Left colon (tissue), 2 donors: ENCODE measurements around the gene MLF1. TPM values are rescaled to one million over a fixed set of nuclear protein-coding genes. Genes with fewer than 3 reads are reported as not detected.
"Not testable (repeated sequence)": the region's sequence is repeated elsewhere in the genome, so short reads cannot be mapped to it uniquely, and the experiment has no call there.

Source experiments
- ATAC-seq: fragments of 200-7000 bp; cut with Tn5 transposase; one replicate; pipeline ENCODE4 v1.9.1; 2020; ENCODE audit warnings: mild to moderate bottlenecking, moderate library complexity
- DNase-seq, 2 donors: peaks; one replicate each; pipeline ENCODE4 v3.0.0-alpha.2; 2020
- intact Hi-C, 2 donors: fragments of 100-400 bp; cut with DNase I in 1 of 2; cut with micrococcal nuclease in 1 of 2; formaldehyde crosslinking; loops; one replicate each; pipeline versions ENCODE4 v1.11.2 to v1.14.0; 2022; cut with DNase I, micrococcal nuclease
- long read RNA-seq: library from polyadenylated mRNA; unstranded; transcript quantifications from one replicate; pipeline ENCODE4 v2.0.0, GENCODE V29; 2021
- total RNA-seq, 2 donors: library from RNA; stranded (reverse); fragmentation: NEBNext Ultra II Directional; extraction: Animal tissue kit (Norgen Biotek cat#: 25700); gene quantifications; one replicate each; pipeline ENCODE4 v1.2.1, GENCODE V29; 2021
- donor health status: DM: no; HTN: no; CAD: no.
- donor health status: DM: yes; HTN: yes; CAD: no.

MLF1 gene, protein sequence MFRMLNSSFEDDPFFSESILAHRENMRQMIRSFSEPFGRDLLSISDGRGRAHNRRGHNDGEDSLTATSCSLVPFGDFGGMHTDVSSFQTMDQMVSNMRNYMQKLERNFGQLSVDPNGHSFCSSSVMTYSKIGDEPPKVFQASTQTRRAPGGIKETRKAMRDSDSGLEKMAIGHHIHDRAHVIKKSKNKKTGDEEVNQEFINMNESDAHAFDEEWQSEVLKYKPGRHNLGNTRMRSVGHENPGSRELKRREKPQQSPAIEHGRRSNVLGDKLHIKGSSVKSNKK
- total RNA-seq, result 1 to 10 TPM; 3.9 to 6.0 TPM
- long read RNA-seq, transcript MLF1-201 (7 exons, 2,203 nt), result major isoform, 10 of 15 reads
- long read RNA-seq, partial matches to known transcripts, result 1 of 15 reads
- long read RNA-seq, other reads (novel, unspliced or antisense), result 2 of 15 reads

GRCh38 chr3:158570999-158571702 lies at the start of gene MLF1:
MLF1 (plus strand) TSS chr3:158571194; CDS start chr3:158571301, 107 bp downstream.
- peak; percentile 96 to 97 for DNase-seq
- intact Hi-C loops, result no loop called here
- ATAC-seq, result peak; percentile 100

DNA sequence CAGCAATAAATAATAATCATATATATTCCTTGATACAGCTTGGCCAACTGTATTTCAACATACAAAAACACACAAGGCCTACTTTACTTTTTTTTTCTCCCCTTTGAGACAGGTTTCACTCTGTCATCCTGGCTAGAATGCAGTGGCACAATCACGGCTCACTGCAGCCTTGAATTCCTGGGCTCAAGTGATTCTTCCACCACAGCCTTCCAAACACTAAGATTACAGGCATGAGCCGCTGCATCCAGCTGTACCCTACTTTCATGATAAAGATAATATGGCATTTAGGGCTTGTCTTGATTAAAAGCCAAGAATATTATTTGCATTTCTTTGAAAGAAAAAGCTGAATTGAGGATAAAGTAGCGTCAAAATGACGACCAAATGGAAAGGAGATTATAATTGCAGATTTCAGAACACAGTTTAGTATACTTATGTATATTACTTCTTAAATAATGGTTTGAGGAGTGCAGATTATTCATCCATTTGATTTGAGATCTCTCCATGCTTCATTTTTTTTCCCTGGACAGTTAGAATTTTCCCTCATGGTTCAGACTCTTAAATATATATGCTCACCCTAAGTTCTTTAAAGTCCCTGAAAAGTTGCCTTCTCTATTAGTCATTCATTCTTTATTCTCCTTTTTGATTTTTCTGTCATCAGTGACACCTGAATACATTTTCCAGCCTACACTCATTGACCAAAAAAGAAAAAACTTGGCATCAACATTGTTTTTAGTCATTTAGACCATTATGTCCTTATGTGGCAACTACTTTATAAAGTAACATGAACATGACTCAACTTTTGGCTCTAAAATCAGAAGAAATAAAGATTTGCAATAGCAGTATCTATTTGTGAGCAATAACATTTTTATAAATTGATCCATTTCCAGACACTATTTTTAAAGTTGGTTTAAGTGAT lies 48.5 kb upstream of the MLF1 start:
- no peak for DNase-seq
- no peak for ATAC-seq
- intact Hi-C loops, result no loop called here

GRCh38 chr3:158528076-158528674 lies 42.8 kb upstream of the MLF1 start:
- intact Hi-C loops, result no loop called here
- ATAC-seq, result no peak

DNA sequence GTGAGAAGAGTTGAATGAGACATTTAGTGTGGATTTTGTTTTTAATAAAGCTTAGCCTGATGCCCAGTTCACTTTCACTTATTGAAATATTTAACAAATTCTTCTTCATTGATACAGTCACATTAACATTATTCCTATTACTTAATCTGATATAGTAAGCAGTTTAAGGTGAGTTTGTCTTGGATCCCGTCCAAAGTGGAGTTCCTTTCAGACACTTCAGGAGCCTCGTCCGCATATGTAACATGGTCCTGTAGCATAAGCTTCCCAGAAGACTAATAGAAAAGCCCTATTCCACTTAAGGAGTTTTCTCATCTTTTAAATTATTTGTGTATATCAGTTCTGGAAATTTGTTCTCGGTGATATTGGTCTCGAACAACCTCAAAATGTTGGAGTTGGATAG lies 39.7 kb upstream of the MLF1 start:
- DNase-seq, result no peak
- no peak for ATAC-seq
- intact Hi-C loops, result loop anchor here in 1 of 2 donors (5.0 kb wide), 1 partner anchor 914 kb away; no protein-coding TSS in a partner anchor

More at GRCh38 chr3:158528076-158528674, 42.8 kb upstream of the MLF1 start:
- no peak for DNase-seq

DNA sequence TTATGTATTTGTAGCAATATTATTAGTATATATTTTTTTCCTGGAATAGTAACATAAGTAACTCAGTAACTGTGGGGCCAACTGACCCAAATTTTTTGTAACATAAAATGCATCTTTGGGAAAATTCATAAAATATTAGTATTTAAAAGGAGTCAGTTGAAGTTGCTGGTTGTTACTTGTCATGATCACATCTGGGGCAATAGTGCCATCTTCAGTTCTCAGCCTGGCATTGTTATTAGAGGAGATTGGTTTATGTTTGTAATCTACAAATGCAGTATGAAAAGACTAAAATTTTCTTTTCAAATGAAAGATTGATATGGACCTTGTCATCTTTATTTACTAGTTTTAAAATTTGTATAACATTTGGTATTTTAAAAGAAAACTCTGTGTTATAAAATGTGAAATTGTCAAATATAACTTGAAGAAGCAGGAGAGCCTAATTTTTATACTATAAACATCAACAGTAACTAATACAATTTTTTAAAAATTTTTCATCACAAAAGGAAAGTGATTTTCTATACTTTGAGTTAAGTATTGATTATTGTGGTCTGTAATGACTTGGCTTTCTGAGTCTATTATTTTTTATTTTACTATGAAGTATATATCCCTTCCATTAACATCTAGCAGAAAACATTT lies 38.8 kb upstream of the MLF1 start:
- DNase-seq, result peak in 1 of 2 donors; percentile 4
- ATAC-seq, result peak; percentile 46
- intact Hi-C loops, result loop anchor here in 1 of 2 donors (5.0 kb wide), 1 partner anchor 915 kb away; no protein-coding TSS in a partner anchor

- ATAC-seq (no peak), DNase-seq (no peak)
- intact Hi-C loops, result no loop called here
Measured at GRCh38 chr3:158535918-158536317, 35.1 kb upstream of the MLF1 start.

DNA sequence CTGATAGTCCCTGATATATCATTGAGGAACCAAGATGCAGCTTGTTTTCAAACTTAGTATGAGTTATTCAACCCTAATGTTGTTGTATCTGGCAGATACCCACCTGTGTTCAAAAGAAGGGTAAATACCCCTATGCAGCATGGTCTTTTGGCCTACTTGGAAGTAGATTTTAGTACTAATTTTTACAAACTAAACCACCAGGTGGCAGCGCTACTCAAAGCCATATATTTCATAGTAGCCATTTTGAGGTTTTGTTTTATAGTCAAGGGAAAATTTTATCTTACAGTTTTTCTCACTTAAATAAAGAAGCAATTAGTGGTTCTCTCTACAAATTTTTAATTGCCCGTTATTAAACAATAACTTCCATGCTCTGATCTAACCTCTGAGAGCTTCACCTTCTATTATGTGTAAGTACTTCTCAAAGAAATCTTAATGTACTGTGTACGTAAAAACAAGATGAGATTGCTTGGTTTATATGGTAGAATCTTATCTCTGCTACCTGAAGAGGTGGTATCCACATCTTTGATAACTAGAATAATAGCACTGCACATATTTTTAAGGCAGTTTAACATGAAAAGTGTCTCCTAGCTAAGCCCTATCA lies 31.5 kb upstream of the MLF1 start:
- intact Hi-C loops, result no loop called here
- peak in 1 of 2 donors; percentile 52 for DNase-seq
- peak; percentile 59 for ATAC-seq

GRCh38 chr3:158540066-158540465 lies 30.9 kb upstream of the MLF1 start:
- DNase-seq (no peak), ATAC-seq (no peak)

DNA sequence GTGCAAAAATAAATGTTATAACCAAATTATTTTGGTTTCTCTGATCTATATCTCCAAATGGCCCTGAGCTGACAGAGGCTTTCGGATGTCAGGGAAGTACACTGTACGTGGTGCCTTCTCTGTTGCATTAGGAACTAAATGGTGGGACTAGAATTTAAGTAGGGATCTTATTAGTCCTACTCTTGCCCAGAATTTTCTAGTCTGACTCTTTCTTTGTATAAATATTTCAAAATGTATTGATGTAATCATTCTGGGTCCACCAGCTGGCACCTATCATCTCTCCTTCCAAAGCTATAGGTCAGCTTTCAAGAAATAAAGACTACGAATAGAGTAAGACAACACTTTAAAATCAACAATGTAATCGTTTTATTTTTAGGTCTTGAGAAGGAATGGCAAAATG lies 22.3 kb upstream of the MLF1 start:
- ATAC-seq (no peak), DNase-seq (no peak)
- intact Hi-C loops, result no loop called here

More at GRCh38 chr3:158540066-158540465, 30.9 kb upstream of the MLF1 start:
- intact Hi-C loops, result no loop called here

- ATAC-seq, result not testable (repeated sequence)
Measured at GRCh38 chr3:158549938-158550337, 21.1 kb upstream of the MLF1 start.

GRCh38 chr3:158552124-158552523 lies 18.9 kb upstream of the MLF1 start:
- no peak for DNase-seq
- ATAC-seq, result no peak
- intact Hi-C loops, result no loop called here

More at GRCh38 chr3:158549938-158550337, 21.1 kb upstream of the MLF1 start:
- intact Hi-C loops, DNase-seq: not testable (repeated sequence)

- intact Hi-C loops, result no loop called here
Measured at GRCh38 chr3:158559504-158559903, 11.5 kb upstream of the MLF1 start.

GRCh38 chr3:158560979-158561378 lies 10.0 kb upstream of the MLF1 start:
- intact Hi-C loops, result no loop called here

More at GRCh38 chr3:158559504-158559903, 11.5 kb upstream of the MLF1 start:
- ATAC-seq, result no peak
- DNase-seq, result no peak

DNA sequence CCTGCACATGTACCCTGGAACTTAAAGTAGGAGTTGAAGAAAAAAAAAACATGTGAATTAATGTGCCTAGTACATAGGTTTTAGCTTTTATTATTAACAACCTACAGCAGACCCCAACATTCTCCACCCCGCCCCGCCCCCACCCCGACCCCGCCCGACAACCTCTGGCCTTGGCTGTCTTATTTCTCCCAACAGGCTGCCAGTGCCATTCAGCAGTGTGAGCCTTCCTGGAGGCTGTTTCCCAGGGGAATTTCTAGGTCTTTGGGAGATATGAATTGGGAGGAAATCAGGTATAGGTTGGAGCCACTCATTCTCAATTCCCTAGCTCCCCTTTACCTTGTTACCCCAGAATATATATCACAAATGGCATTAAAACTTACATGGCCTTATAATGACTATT lies 8.3 kb upstream of the MLF1 start:
- intact Hi-C loops, result no loop called here
- ATAC-seq, result no peak
- no peak for DNase-seq

More at GRCh38 chr3:158560979-158561378, 10.0 kb upstream of the MLF1 start:
- DNase-seq (no peak), ATAC-seq (no peak)

DNA sequence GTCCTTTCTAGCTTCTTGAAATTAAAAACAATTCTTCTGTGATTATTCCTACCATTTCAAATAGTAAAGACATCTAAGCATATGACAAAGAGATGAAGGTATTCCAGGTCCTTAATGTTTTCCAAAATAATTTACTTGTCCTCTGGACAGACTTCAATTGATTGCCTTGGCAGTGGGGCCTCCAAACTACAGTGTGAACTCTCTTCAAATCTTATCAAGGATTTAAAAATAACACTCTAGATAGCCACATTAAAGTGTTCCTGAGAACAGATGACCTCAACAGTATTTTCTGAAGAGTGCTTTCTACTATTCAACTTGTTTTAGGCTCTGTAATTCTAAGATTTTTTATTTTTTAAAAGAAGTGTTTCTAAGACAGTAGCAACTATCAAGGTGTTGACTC lies 7.9 kb upstream of the MLF1 start:
- intact Hi-C loops, result no loop called here
- ATAC-seq, result no peak
- DNase-seq, result no peak

DNA sequence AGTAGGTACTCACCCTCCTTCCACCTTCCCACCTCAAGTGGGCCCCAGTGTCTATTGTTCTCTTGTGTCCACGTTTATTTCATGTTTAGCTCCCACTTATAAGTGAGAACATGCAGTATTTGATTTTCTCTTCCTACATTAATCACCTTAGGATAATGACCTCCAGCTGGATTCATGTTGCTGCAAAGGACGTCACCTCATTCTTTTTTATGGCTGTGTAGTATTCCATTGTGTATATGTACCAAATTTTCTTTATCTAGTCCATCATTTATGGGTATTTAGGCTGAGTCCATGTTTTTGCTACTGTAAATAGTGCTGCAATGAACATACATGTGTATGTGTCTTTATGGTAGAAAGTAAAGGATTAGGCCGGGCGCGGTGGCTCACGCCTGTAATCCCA lies 5.9 kb upstream of the MLF1 start:
- ATAC-seq, result no peak
- intact Hi-C loops, result no loop called here
- no peak for DNase-seq

- intact Hi-C loops, result no loop called here
- ATAC-seq, result no peak
- no peak for DNase-seq
Measured at GRCh38 chr3:158568784-158569183, 2.2 kb upstream of the MLF1 start.

DNA sequence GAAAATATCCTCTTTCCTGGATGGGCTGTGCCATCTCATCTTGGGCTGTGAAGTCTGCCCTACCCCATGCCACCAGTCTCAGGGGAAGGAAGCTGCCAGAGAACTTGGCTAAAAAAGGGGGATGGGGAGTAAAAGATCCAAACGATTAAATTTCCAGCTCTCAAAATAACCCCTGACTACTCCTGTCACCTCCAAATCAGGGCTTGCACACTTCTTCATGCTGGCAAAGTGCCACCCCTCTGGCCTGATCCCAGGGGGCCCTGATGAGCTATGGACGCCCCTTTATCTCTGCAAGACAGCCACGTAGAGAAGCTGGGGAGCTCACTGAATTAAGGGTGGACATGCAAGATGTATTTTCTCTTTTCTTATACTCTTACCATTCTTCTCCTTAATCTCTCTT lies 1.2 kb upstream of the MLF1 start:
- DNase-seq (no peak), ATAC-seq (no peak)
- intact Hi-C loops, result no loop called here
